Measurements from ENCODE around the gene PEX7.

DNA sequence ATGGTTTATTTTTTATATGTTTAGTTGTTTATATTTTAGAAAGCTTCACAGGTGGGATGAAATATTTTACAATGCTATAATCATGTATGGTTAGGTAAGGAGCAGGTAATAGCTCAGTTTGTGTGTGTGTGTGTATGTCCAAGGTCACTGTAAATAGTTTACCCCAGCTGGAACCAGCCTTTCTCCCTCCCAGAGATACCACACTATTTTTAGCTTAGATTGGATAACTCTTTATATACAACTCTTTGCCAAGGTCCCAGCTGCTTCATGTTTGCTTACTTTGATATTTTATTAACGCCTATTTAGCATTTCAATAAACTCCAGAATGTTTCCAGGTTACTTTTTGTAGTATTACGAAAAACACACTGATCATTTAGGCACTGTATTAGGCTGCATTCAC lies 1.8 kb upstream of the PEX7 start:
- TF ChIP-seq YY1 (IDR thresholded peaks at IDR 0.05; ENCODE audit: insufficient read depth, insufficient read length) (no peak), ZNF274 (IDR thresholded peaks at IDR 0.05; ENCODE audit: low read depth, low read length) (no peak)

Data from NT2/D1 (cell line).